ENCODE data around the gene LRRK1.

LRRK1 gene

DNA sequence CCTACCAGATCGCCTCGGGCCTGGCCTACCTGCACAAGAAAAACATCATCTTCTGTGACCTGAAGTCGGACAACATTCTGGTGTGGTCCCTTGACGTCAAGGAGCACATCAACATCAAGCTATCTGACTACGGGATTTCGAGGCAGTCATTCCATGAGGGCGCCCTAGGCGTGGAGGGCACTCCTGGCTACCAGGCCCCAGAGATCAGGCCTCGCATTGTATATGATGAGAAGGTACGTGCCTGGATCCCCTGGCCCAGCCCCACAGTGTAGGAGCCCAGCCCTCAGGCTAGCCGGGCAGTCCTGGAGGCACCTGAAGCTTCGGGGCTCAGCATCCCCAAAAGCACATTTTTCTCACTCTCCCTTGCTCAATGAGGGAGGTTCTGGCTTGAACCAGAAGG lies 135.8 kb downstream of the LRRK1 start:
- intact Hi-C loops (cut with DNase I): no loop called here
- peak in 5 of 42 donors; percentile 7 to 27 (median 7) for DNase-seq

- peak in 3 of 42 donors; percentile 1 to 35 (median 31) for DNase-seq
- intact Hi-C loops (cut with DNase I): no loop called here
These were observed 136.3 kb downstream of the LRRK1 start for GRCh38 chr15:101055411-101055810.

GRCh38 chr15:101056366-101057334 lies 137.5 kb downstream of the LRRK1 start:
- intact Hi-C loops (cut with DNase I): no loop called here
- DNase-seq: peak in 5 of 42 donors; percentile 9 to 28 (median 22)

DNA sequence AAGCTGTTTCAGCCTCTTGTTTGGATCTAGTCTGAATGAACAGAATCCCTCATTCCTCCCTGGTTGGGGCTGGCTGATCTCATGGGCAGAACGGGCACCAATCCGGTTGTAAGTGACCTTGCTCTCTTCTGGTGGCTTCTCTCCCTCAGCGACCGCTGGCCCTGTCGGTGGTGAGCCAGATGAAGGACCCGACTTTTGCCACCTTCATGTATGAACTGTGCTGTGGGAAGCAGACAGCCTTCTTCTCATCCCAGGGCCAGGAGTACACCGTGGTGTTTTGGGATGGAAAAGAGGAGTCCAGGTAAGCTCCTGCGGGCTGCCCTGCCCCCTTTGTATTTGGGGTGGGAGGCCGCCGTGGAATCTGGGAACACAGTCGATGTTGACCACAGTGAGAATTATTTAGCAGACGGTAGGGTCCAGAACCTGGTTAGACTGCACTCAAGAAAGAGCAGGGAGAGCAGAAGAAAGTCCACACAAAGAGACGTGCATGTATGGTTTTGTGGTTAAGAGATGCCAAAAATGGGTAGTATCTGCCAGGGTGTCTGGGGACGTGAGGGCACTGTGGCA lies 138.8 kb downstream of the LRRK1 start:
- intact Hi-C loops (cut with DNase I): no loop called here
- peak in 5 of 42 donors; percentile 7 to 33 (median 24) for DNase-seq

DNA sequence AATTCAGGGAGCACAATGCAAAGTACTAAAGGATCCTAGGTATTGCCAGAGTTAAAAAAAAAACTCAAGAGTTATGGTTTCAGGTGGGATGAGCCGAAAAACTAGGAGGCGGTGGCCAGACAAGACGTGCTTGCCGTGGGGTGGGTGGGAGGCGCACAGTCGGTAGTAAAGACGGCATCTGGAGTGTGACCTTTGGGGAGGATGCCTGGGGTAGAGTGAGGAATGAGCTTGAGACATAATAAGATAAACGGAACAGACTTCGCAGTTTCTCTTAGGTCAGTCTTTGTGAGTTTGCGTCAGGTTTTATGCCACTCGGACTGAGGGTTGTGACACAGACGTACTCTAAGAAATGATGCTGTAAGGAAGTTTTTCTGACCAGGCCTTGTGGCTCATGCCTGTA lies 139.6 kb downstream of the LRRK1 start:
- intact Hi-C loops (cut with DNase I): no loop called here
- DNase-seq: peak in 6 of 42 donors; percentile 2 to 35 (median 18)

GRCh38 chr15:101059381-101060341 lies 140.5 kb downstream of the LRRK1 start:
- DNase-seq: peak in 7 of 42 donors; percentile 2 to 33 (median 20)
- intact Hi-C loops (cut with DNase I): no loop called here

- intact Hi-C loops (cut with DNase I): no loop called here
- peak in 8 of 42 donors; percentile 6 to 36 (median 17) for DNase-seq
These were observed 141.7 kb downstream of the LRRK1 start for GRCh38 chr15:101060576-101061551.

- DNase-seq: peak in 5 of 42 donors; percentile 1 to 18 (median 10)
- intact Hi-C loops (cut with DNase I): no loop called here
These were observed 142.9 kb downstream of the LRRK1 start for GRCh38 chr15:101062063-101062462.

- intact Hi-C loops (cut with DNase I): no loop called here
- DNase-seq: peak in 7 of 42 donors; percentile 3 to 32 (median 10)
These were observed 143.5 kb downstream of the LRRK1 start for GRCh38 chr15:101062471-101063171.

- peak in 7 of 42 donors; percentile 3 to 27 (median 9) for DNase-seq
- intact Hi-C loops (cut with DNase I): no loop called here
These were observed 144.1 kb downstream of the LRRK1 start for GRCh38 chr15:101063212-101063611.

GRCh38 chr15:101063891-101064794 lies 145.0 kb downstream of the LRRK1 start:
- intact Hi-C loops (cut with DNase I): no loop called here
- DNase-seq: peak; percentile 24 to 75 (median 54)

GRCh38 chr15:101064795-101065569 lies 145.8 kb downstream of the LRRK1 start:
- intact Hi-C loops (cut with DNase I): no loop called here
- DNase-seq: peak in 3 of 42 donors; percentile 5 to 23 (median 14)

DNA sequence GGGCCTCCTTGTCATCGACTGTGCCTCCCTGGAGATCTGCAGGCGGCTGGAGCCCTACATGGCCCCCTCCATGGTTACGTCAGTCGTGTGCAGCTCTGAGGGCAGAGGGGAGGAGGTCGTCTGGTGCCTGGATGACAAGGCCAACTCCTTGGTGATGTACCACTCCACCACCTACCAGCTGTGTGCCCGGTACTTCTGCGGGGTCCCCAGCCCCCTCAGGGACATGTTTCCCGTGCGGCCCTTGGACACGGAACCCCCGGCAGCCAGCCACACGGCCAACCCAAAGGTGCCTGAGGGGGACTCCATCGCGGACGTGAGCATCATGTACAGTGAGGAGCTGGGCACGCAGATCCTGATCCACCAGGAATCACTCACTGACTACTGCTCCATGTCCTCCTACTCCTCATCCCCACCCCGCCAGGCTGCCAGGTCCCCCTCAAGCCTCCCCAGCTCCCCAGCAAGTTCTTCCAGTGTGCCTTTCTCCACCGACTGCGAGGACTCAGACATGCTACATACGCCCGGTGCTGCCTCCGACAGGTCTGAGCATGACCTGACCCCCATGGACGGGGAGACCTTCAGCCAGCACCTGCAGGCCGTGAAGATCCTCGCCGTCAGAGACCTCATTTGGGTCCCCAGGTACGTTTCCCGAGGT lies 146.5 kb downstream of the LRRK1 start:
- no peak for DNase-seq
- intact Hi-C loops (cut with DNase I): no loop called here

- no peak for DNase-seq
- intact Hi-C loops (cut with DNase I): no loop called here
These were observed 147.6 kb downstream of the LRRK1 start for GRCh38 chr15:101066501-101067408.
